Psoas muscle (tissue), 8 donors: ENCODE results near the gene CMTM1. TPM values are rescaled to one million over a fixed set of nuclear protein-coding genes. Genes with fewer than 3 reads are reported as not detected.

Experiments used
- ATAC-seq, 4 donors: fragments of 200-7000 bp; cut with Tn5 transposase; one replicate each; pipeline ENCODE4 v1.9.1; 2020; ENCODE audit warnings: moderate library complexity in 3 of 4, mild to moderate bottlenecking in 2 of 4
- DNase-seq, 2 donors: peaks; one replicate each; pipeline ENCODE4 v3.0.0-alpha.2; 2020
- H3K27ac ChIP-seq: fragments of 200-600 bp; one replicate; pipeline ENCODE4 v1.8.0; 2022
- H3K27me3 ChIP-seq, 3 donors: fragments of 200-600 bp in 1 of 3; one replicate each; pipeline versions ENCODE4 v1.6.1 to v1.8.0; 2013 to 2022; ENCODE audit warnings: low read length in 2 of 3, mild to moderate bottlenecking in 2 of 3, moderate library complexity in 1 of 3; ENCODE audit not compliant: insufficient read depth in 3 of 3
- H3K36me3 ChIP-seq, 2 donors: fragments of 200-600 bp in 1 of 2; one replicate each; pipeline versions ENCODE4 v1.6.1 to v1.8.0; 2013 to 2022; ENCODE audit warnings: low read depth in 1 of 2, mild to moderate bottlenecking in 1 of 2, moderate library complexity in 1 of 2; ENCODE audit not compliant: insufficient read depth in 1 of 2
- H3K4me1 ChIP-seq: fragments of 200-600 bp; one replicate; pipeline ENCODE4 v1.8.0; 2022
- H3K4me3 ChIP-seq: fragments of 200-600 bp; one replicate; pipeline ENCODE4 v1.8.0; 2022; ENCODE audit warnings: mild to moderate bottlenecking
- H3K9me3 ChIP-seq: fragments of 200-600 bp; one replicate; pipeline ENCODE4 v1.8.0; 2022
- CTCF ChIP-seq: fragments of 200-600 bp; IDR thresholded peaks from one replicate; pipeline ENCODE4 v1.8.0; 2022; ENCODE audit warnings: antibody characterized with exemption
- WGBS, 3 donors: extraction: QIAGEN DNeasy Blood & Tissue Kit; methylation state at CpG; one replicate each; pipeline versions ENCODE4 v1.1.6 to v1.1.7; 2013; 5-methylcytosine and 5-hydroxymethylcytosine counted together
- intact Hi-C, 2 donors: fragments of 100-400 bp; cut with DNase I; formaldehyde crosslinking; loops; one replicate each; pipeline versions ENCODE4 v1.11.0 to v1.14.2; 2022
- polyA plus RNA-seq, 3 donors: library from polyadenylated mRNA; stranded (reverse); fragments of 200-250 nt; gene quantifications; one replicate each; pipeline ENCODE4 v1.2.3, GENCODE V29; 2013
- total RNA-seq, 4 donors: library from RNA; stranded (reverse); fragmentation: NEBNext Ultra II Directional in 2 of 4; extraction: Animal tissue kit (Norgen Biotek cat#: 25700) in 2 of 4; gene quantifications; one replicate each; pipeline versions ENCODE4 v1.2.1 to v1.2.4, GENCODE V29; 2021 to 2023
- donor health status: healthy with polysubstance abuse.
- donor health status: DM: no; HTN: no; CAD: no; lungs with moderate emphysema.
- donor health status: Bipolar disorder and iron deficiency.
- donor health status: healthy.
- donor health status: DM: yes; HTN: yes; CAD: no.
- donor health status: DM: no; HTN: no; CAD: no.
- donor health status: DM: no; HTN: no; CAD: no.
- donor health status: DM: yes; HTN: yes; CAD: no.

Gene CMTM1
- total and polyA plus RNA-seq, 7 donors, result 0.04 to 1.1 (median 0.50) TPM; not detected in 3

- Histone ChIP-seq H3K27ac (peak within 1 kb of the TSS; percentile 86), H3K4me1 (peaks cover 40% of the 10 kb centered on the region), H3K4me3 (peak within 1 kb of the TSS; percentile 68), H3K27me3 (no peaks in the 10 kb centered on the region), H3K36me3 (peaks cover 0 to 6% of the 10 kb centered on the region in 2 donors), H3K9me3 (no peaks in the 10 kb centered on the region)
- peak; percentile 89 to 95 for DNase-seq
- 5% methylated on average over 62 to 63 of the region's 63 CpGs for WGBS, 3 donors
- peak; percentile 85 to 91 (median 87) for ATAC-seq
- no peak for TF ChIP-seq CTCF
- intact Hi-C loops, result loop anchor here in 1 of 2 donors (5.0 kb wide), 1 partner anchor 35 kb away; no protein-coding TSS in a partner anchor
These were observed 13.7 kb upstream of the CMTM1 start, which contains the start of gene CKLF for GRCh38 chr16:66552286-66553177. CKLF (plus strand) TSS chr16:66552576; CDS start chr16:66552716, 140 bp downstream.

GRCh38 chr16:66553223-66553622 lies 13.0 kb upstream of the CMTM1 start:
- peaks cover 40% of the 10 kb centered on the region for H3K4me1 ChIP-seq
- no peak for TF ChIP-seq CTCF
- no peaks in the 10 kb centered on the region for H3K27me3 ChIP-seq
- intact Hi-C loops, result loop anchor here in 1 of 2 donors (5.0 kb wide), 1 partner anchor 36 kb away; no protein-coding TSS in a partner anchor
- no peaks in the 10 kb centered on the region for H3K36me3 ChIP-seq
- no peak overlapping the region for H3K27ac ChIP-seq
- 28 to 33% (median 32%) methylated on average over 8 of the region's 8 CpGs for WGBS, 3 donors
- H3K9me3 ChIP-seq, result no peaks in the 10 kb centered on the region
- DNase-seq (no peak), ATAC-seq (no peak)
- peak overlapping the region; percentile 68 for H3K4me3 ChIP-seq

GRCh38 chr16:66554021-66554420 lies 12.2 kb upstream of the CMTM1 start:
- WGBS, 3 donors, result 90 to 95% (median 94%) methylated on average over 3 of the region's 3 CpGs
- intact Hi-C loops, result loop anchor here in 1 of 2 donors (5.0 kb wide), 1 partner anchor 37 kb away; no protein-coding TSS in a partner anchor
- TF ChIP-seq CTCF, result no peak
- DNase-seq (no peak), ATAC-seq (no peak)
- H3K36me3 ChIP-seq, result peaks cover 0 to 3% of the 10 kb centered on the region in 2 donors
- peak overlapping the region; percentile 68 for H3K4me3 ChIP-seq
- H3K27me3 ChIP-seq, result no peaks in the 10 kb centered on the region
- no peaks in the 10 kb centered on the region for H3K9me3 ChIP-seq
- H3K4me1 ChIP-seq, result peaks cover 32% of the 10 kb centered on the region
- H3K27ac ChIP-seq, result no peak overlapping the region

- WGBS, 3 donors, result 90 to 95% (median 94%) methylated on average over 6 of the region's 6 CpGs
- Histone ChIP-seq H3K27me3 (no peaks in the 10 kb centered on the region), H3K36me3 (peaks cover 0 to 6% of the 10 kb centered on the region in 2 donors), H3K9me3 (no peaks in the 10 kb centered on the region), H3K27ac (no peak overlapping the region), H3K4me3 (no peak overlapping the region), H3K4me1 (peaks cover 30% of the 10 kb centered on the region)
- DNase-seq, result no peak
- no peak for TF ChIP-seq CTCF
- ATAC-seq, result no peak
- intact Hi-C loops, result loop anchor here in 1 of 2 donors (5.0 kb wide), 1 partner anchor 37 kb away; no protein-coding TSS in a partner anchor
These were observed 11.7 kb upstream of the CMTM1 start for GRCh38 chr16:66554495-66554894.
